Measurements from ENCODE around the gene SSH2.

The SSH2 gene

DNA sequence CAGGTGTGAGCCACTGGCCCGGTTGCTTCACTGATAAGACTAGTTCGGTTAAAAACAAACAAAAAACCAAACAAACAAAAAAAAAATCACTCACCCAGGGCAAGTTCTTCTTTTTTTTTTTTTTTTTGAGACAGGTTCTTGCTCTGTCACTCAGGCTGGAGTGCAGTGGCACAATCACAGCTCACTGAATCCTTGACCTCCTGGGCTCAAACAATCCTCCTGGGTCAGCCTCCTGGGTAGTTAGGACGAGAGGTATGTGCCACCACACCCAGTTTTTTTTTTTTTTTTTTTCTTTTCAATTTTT is 187.9 kb downstream of the SSH2 start:
- no peaks in the 10 kb centered on the region for H3K27me3 ChIP-seq (ENCODE audit: insufficient read depth, low read depth)
- peaks cover 15% of the 10 kb centered on the region for H3K4me1 ChIP-seq (ENCODE audit: low read depth, poor library complexity, severe bottlenecking)

DNA sequence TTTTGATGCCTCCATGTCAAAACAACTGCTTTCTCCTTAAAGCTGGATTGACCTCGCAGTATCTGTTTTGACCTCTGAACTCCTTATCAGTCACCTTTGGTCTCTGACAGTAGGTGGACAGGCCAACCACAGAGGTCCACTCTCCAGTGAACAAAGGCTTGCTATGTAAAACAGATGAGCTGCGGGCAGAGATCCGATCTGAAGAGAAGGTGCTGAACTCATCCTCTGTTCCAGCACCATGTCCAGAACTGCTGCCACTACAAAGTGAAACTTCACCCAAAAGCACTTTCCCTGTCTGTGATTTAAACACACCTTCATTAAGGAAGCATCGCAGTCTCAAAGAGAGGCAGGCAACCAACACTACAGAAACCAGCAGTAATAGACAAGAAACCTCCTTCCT is 190.0 kb downstream of the SSH2 start:
- H3K27ac ChIP-seq = no peak overlapping the region
- TF ChIP-seq, protein P1, sequence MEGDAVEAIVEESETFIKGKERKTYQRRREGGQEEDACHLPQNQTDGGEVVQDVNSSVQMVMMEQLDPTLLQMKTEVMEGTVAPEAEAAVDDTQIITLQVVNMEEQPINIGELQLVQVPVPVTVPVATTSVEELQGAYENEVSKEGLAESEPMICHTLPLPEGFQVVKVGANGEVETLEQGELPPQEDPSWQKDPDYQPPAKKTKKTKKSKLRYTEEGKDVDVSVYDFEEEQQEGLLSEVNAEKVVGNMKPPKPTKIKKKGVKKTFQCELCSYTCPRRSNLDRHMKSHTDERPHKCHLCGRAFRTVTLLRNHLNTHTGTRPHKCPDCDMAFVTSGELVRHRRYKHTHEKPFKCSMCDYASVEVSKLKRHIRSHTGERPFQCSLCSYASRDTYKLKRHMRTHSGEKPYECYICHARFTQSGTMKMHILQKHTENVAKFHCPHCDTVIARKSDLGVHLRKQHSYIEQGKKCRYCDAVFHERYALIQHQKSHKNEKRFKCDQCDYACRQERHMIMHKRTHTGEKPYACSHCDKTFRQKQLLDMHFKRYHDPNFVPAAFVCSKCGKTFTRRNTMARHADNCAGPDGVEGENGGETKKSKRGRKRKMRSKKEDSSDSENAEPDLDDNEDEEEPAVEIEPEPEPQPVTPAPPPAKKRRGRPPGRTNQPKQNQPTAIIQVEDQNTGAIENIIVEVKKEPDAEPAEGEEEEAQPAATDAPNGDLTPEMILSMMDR (conservative IDR thresholded peaks at IDR 0.05; ENCODE audit: low read depth, low read length) = no peak
- no peaks in the 10 kb centered on the region for H3K36me3 ChIP-seq (ENCODE audit: insufficient read depth)

More for the DNA sequence above, 187.9 kb downstream of the SSH2 start:
- H3K4me3 ChIP-seq (IDR thresholded peaks at IDR 0.05; ENCODE audit: insufficient read depth, low read depth, low read length) = no peak overlapping the region
- H3K79me2 ChIP-seq (ENCODE audit: insufficient read depth, low read depth) = no peaks in the 10 kb centered on the region
- H3K9ac ChIP-seq = no peak overlapping the region
- no peaks in the 10 kb centered on the region for H4K20me1 ChIP-seq (ENCODE audit: insufficient read depth)
- no peak overlapping the region for H3K27ac ChIP-seq
- no peak overlapping the region for H3K4me2 ChIP-seq
- no peaks in the 10 kb centered on the region for H3K36me3 ChIP-seq (ENCODE audit: insufficient read depth)
- no peak overlapping the region for H2AFZ ChIP-seq (ENCODE audit: low read depth)
- TF ChIP-seq, protein P1 (conservative IDR thresholded peaks at IDR 0.05; ENCODE audit: low read depth, low read length) = no peak

DNA sequence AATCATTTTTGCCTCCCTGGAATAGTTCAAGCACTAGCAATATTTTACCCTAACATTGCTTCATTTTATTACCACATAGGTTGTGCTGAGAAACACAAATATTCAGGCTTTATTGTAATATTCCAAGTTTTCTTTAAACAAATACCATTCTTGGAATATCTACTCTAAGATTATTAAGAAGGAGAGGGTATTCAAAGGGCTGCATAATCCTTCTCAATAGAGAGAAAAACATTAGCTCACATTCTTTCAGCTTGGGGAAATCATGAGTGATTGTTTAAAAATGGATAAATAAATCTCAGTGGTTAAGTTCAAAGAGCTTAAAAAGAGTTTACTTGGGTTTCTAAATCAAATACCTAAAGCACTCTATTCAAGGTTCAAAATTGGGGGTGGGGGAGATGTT is 195.4 kb downstream of the SSH2 start:
- H3K4me3 ChIP-seq (IDR thresholded peaks at IDR 0.05; ENCODE audit: insufficient read depth, low read depth, low read length) = no peak overlapping the region
- TF ChIP-seq, protein P1 (conservative IDR thresholded peaks at IDR 0.05; ENCODE audit: low read depth, low read length) = no peak
- H3K4me1 ChIP-seq (ENCODE audit: low read depth, poor library complexity, severe bottlenecking) = no peaks in the 10 kb centered on the region
- H3K27ac ChIP-seq = no peak overlapping the region
- no peak overlapping the region for H2AFZ ChIP-seq (ENCODE audit: low read depth)
- no peak overlapping the region for H3K4me2 ChIP-seq
- no peaks in the 10 kb centered on the region for H3K36me3 ChIP-seq (ENCODE audit: insufficient read depth)
- no peaks in the 10 kb centered on the region for H3K79me2 ChIP-seq (ENCODE audit: insufficient read depth, low read depth)
- H3K9ac ChIP-seq = no peak overlapping the region
- no peaks in the 10 kb centered on the region for H3K27me3 ChIP-seq (ENCODE audit: insufficient read depth, low read depth)
- H4K20me1 ChIP-seq (ENCODE audit: insufficient read depth) = no peaks in the 10 kb centered on the region

More for the DNA sequence above, 190.0 kb downstream of the SSH2 start:
- H3K79me2 ChIP-seq (ENCODE audit: insufficient read depth, low read depth) = no peaks in the 10 kb centered on the region
- no peak overlapping the region for H3K4me2 ChIP-seq
- no peaks in the 10 kb centered on the region for H4K20me1 ChIP-seq (ENCODE audit: insufficient read depth)
- no peak overlapping the region for H2AFZ ChIP-seq (ENCODE audit: low read depth)
- no peak overlapping the region for H3K4me3 ChIP-seq (IDR thresholded peaks at IDR 0.05; ENCODE audit: insufficient read depth, low read depth, low read length)
- H3K27me3 ChIP-seq (ENCODE audit: insufficient read depth, low read depth) = no peaks in the 10 kb centered on the region
- no peak overlapping the region for H3K9ac ChIP-seq
- no peaks in the 10 kb centered on the region for H3K4me1 ChIP-seq (ENCODE audit: low read depth, poor library complexity, severe bottlenecking)

DNA sequence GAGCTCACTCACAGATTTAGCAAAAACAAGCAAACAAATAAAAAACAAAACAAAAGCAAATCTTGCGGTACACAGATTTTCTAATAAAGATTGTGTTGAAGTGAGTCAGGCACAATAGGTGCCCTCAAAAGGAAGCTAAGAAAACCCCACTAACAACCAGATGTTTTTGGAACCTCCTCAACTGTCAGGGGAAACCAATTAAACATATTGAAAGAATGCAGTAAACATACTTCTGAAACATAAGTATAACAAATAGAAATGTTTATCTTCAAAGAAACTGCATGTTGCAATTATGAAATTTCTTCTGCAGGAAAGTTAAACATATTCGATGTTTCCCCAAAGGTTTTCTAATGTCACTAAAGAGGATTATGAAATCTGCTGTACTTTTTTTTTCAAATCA is 196.9 kb downstream of the SSH2 start:
- H3K9ac ChIP-seq = no peak overlapping the region
- H3K4me3 ChIP-seq (IDR thresholded peaks at IDR 0.05; ENCODE audit: insufficient read depth, low read depth, low read length) = no peak overlapping the region
- H3K27me3 ChIP-seq (ENCODE audit: insufficient read depth, low read depth) = no peaks in the 10 kb centered on the region
- no peaks in the 10 kb centered on the region for H3K4me1 ChIP-seq (ENCODE audit: low read depth, poor library complexity, severe bottlenecking)
- no peaks in the 10 kb centered on the region for H4K20me1 ChIP-seq (ENCODE audit: insufficient read depth)
- H2AFZ ChIP-seq (ENCODE audit: low read depth) = no peak overlapping the region
- H3K4me2 ChIP-seq = no peak overlapping the region
- no peaks in the 10 kb centered on the region for H3K79me2 ChIP-seq (ENCODE audit: insufficient read depth, low read depth)
- no peak overlapping the region for H3K27ac ChIP-seq
- H3K36me3 ChIP-seq (ENCODE audit: insufficient read depth) = no peaks in the 10 kb centered on the region
- TF ChIP-seq, protein P1 (conservative IDR thresholded peaks at IDR 0.05; ENCODE audit: low read depth, low read length) = no peak

GRCh38 chr17:29732613-29733012 is 197.4 kb downstream of the SSH2 start:
- Histone ChIP-seq H4K20me1 (ENCODE audit: insufficient read depth) (no peaks in the 10 kb centered on the region), H3K4me2 (no peak overlapping the region), H3K36me3 (ENCODE audit: insufficient read depth) (no peaks in the 10 kb centered on the region), H3K4me3 (IDR thresholded peaks at IDR 0.05; ENCODE audit: insufficient read depth, low read depth, low read length) (no peak overlapping the region), H3K27ac (no peak overlapping the region), H3K9ac (no peak overlapping the region), H3K79me2 (ENCODE audit: insufficient read depth, low read depth) (no peaks in the 10 kb centered on the region), H3K27me3 (ENCODE audit: insufficient read depth, low read depth) (no peaks in the 10 kb centered on the region), H3K4me1 (ENCODE audit: low read depth, poor library complexity, severe bottlenecking) (no peaks in the 10 kb centered on the region), H2AFZ (ENCODE audit: low read depth) (no peak overlapping the region)
- TF ChIP-seq, protein P1 (conservative IDR thresholded peaks at IDR 0.05; ENCODE audit: low read depth, low read length) = no peak

All from KMS-11 (cell line).